Aorta (tissue), 5 donors: ENCODE data around the gene XPC. TPM values are rescaled to one million over a fixed set of nuclear protein-coding genes. Genes with fewer than 3 reads are reported as not detected.
A peak's percentile ranks its signal among the peaks of the same experiment; 100 is the strongest.

ENCODE experiments used
- ATAC-seq: fragments of 200-7000 bp; cut with Tn5 transposase; one replicate; pipeline ENCODE4 v1.9.1; 2022; ENCODE audit warnings: moderate library complexity; ENCODE audit not compliant: low FRiP score
- DNase-seq, 2 donors: peaks; one replicate each; pipeline ENCODE4 v3.0.0-alpha.2; 2020
- H3K27ac ChIP-seq, 2 donors: one replicate each; pipeline ENCODE4 v1.5.1; 2013; ENCODE audit warnings: low read length in 2 of 2, mild to moderate bottlenecking in 2 of 2, moderate library complexity in 2 of 2, control low read depth in 1 of 2, inconsistent platforms in 1 of 2, low read depth in 1 of 2
- H3K27me3 ChIP-seq, 2 donors: one replicate each; pipeline ENCODE4 v1.6.1; 2013; ENCODE audit warnings: control low read depth in 1 of 2, low read length in 1 of 2, mild to moderate bottlenecking in 1 of 2, moderate library complexity in 1 of 2; ENCODE audit not compliant: insufficient read depth in 2 of 2, control insufficient read depth in 1 of 2
- H3K36me3 ChIP-seq, 2 donors: one replicate each; pipeline ENCODE4 v1.6.1; 2013; ENCODE audit warnings: control low read depth in 1 of 2, low read length in 1 of 2, mild to moderate bottlenecking in 1 of 2; ENCODE audit not compliant: insufficient read depth in 2 of 2, control insufficient read depth in 1 of 2
- H3K4me1 ChIP-seq, 2 donors: one replicate each; pipeline ENCODE4 v1.6.1; 2013; ENCODE audit warnings: low read length in 2 of 2, control low read depth in 1 of 2, mild to moderate bottlenecking in 1 of 2, moderate library complexity in 1 of 2; ENCODE audit not compliant: insufficient read depth in 2 of 2, control insufficient read depth in 1 of 2
- H3K4me3 ChIP-seq, 2 donors: one replicate each; pipeline ENCODE4 v1.5.1; 2013; ENCODE audit warnings: low read length in 2 of 2, control low read depth in 1 of 2, mild to moderate bottlenecking in 1 of 2
- H3K9me3 ChIP-seq: one replicate; pipeline ENCODE4 v1.6.1; 2013; ENCODE audit warnings: mild to moderate bottlenecking, low read length; ENCODE audit not compliant: control insufficient read depth
- WGBS, 2 donors: extraction: QIAGEN DNeasy Blood & Tissue Kit; methylation state at CpG; one replicate each; pipeline ENCODE4 v1.1.7; 2013; 5-methylcytosine and 5-hydroxymethylcytosine counted together
- intact Hi-C, 2 donors: fragments of 100-400 bp; cut with DNase I; formaldehyde crosslinking; loops; one replicate each; pipeline versions ENCODE4 v1.14.2 to v1.15.0; 2022
- polyA plus RNA-seq, 2 donors: library from polyadenylated mRNA; stranded (reverse); fragments of 200-250 nt; gene quantifications; one replicate each; pipeline ENCODE4 v1.2.3, GENCODE V29; 2013
- total RNA-seq, 2 donors: library from RNA; stranded (reverse); fragmentation: NEBNext Ultra II Directional; extraction: Animal tissue kit (Norgen Biotek cat#: 25700); gene quantifications; one replicate each; pipeline ENCODE4 v1.2.1, GENCODE V29; 2021
- donor health status: healthy with polysubstance abuse.
- donor health status: Bipolar disorder and iron deficiency.
- donor health status: DM: no; HTN: no; CAD: no.
- donor health status: DM: no; HTN: no; CAD: no.
- donor health status: DM: yes; HTN: yes; CAD: no.

XPC gene
- total and polyA plus RNA-seq, 4 donors: 14.3 to 37.1 (median 33.2) TPM

GRCh38 chr3:14145236-14145635, 33.2 kb downstream of the XPC start:
- Histone ChIP-seq H3K36me3 (peaks cover 0 to 6% of the 10 kb centered on the region in 2 donors), H3K27ac (peak overlapping the region; percentile 58 to 92), H3K4me1 (peaks cover 3 to 4% of the 10 kb centered on the region in 2 donors), H3K27me3 (no peaks in the 10 kb centered on the region), H3K4me3 (no peak overlapping the region), H3K9me3 (no peaks in the 10 kb centered on the region)
- intact Hi-C loops: loop anchor here in 1 of 2 donors (10.0 kb wide), 1 partner anchor 260 kb away; the partner anchor contains the start of gene SLC6A6
- no peak for DNase-seq
- ATAC-seq: no peak
- WGBS, 2 donors: 66% methylated on average over 9 of the region's 9 CpGs

GRCh38 chr3:14144423-14145075, 33.9 kb downstream of the XPC start:
- peak overlapping the region; percentile 89 to 99 for H3K27ac ChIP-seq
- no peak overlapping the region for H3K4me3 ChIP-seq
- DNase-seq: peak; percentile 79 to 81
- no peaks in the 10 kb centered on the region for H3K9me3 ChIP-seq
- intact Hi-C loops: loop anchor here (1.0 to 10.0 kb wide), 3 partner anchors 19 to 260 kb away; partner anchors contain the start of genes LSM3 (in 1 of the 2), SLC6A6 (in 1 of the 2), TMEM43 (in 1 of the 2) and XPC (in 1 of the 2)
- H3K4me1 ChIP-seq: peaks cover 3 to 4% of the 10 kb centered on the region in 2 donors
- WGBS, 2 donors: 0 to 1% methylated on average over 7 of the region's 7 CpGs
- H3K36me3 ChIP-seq: peaks cover 0 to 6% of the 10 kb centered on the region in 2 donors
- H3K27me3 ChIP-seq: no peaks in the 10 kb centered on the region
- peak; percentile 91 for ATAC-seq

GRCh38 chr3:14143271-14144225, 34.9 kb downstream of the XPC start:
- ATAC-seq (peak; percentile 84), DNase-seq (peak in 1 of 2 donors; percentile 82)
- WGBS, 2 donors: 11 to 14% methylated on average over 7 of the region's 7 CpGs
- Histone ChIP-seq H3K27ac (peak overlapping the region; percentile 50 to 99), H3K4me3 (no peak overlapping the region), H3K36me3 (peaks cover 0 to 6% of the 10 kb centered on the region in 2 donors), H3K27me3 (no peaks in the 10 kb centered on the region), H3K9me3 (no peaks in the 10 kb centered on the region), H3K4me1 (peaks cover 3 to 4% of the 10 kb centered on the region in 2 donors)
- intact Hi-C loops: loop anchor here (1.0 to 10.0 kb wide), 3 partner anchors 18 to 261 kb away; partner anchors contain the start of genes LSM3 (in 1 of the 2), SLC6A6 (in 1 of the 2), TMEM43 (in 1 of the 2) and XPC (in 1 of the 2)

- Histone ChIP-seq H3K27ac (peak overlapping the region; percentile 50 to 97), H3K4me1 (peaks cover 3 to 4% of the 10 kb centered on the region in 2 donors), H3K4me3 (no peak overlapping the region), H3K36me3 (peaks cover 0 to 3% of the 10 kb centered on the region in 2 donors), H3K9me3 (no peaks in the 10 kb centered on the region), H3K27me3 (no peaks in the 10 kb centered on the region)
- ATAC-seq (no peak), DNase-seq (no peak)
- WGBS, 2 donors: 66% methylated on average over 8 of the region's 8 CpGs
- intact Hi-C loops: loop anchor here (5.0 to 10.0 kb wide), 2 partner anchors 35 to 262 kb away; partner anchors contain the start of genes LSM3 (in 1 of the 2), SLC6A6 (in 1 of the 2) and XPC (in 1 of the 2)
Measured at GRCh38 chr3:14142567-14143270, 35.7 kb downstream of the XPC start.

GRCh38 chr3:14141602-14142341, 36.6 kb downstream of the XPC start:
- Histone ChIP-seq H3K4me3 (no peak overlapping the region), H3K36me3 (peaks cover 0 to 2% of the 10 kb centered on the region in 2 donors), H3K27me3 (no peaks in the 10 kb centered on the region), H3K4me1 (peaks cover 3 to 6% of the 10 kb centered on the region in 2 donors), H3K9me3 (no peaks in the 10 kb centered on the region), H3K27ac (peak overlapping the region; percentile 7 to 85)
- ATAC-seq (no peak), DNase-seq (no peak)
- WGBS, 2 donors: 62% methylated on average over 19 of the region's 19 CpGs
- intact Hi-C loops: loop anchor here (5.0 to 10.0 kb wide), 2 partner anchors 36 to 263 kb away; partner anchors contain the start of genes LSM3 (in 1 of the 2), SLC6A6 (in 1 of the 2) and XPC (in 1 of the 2)

GRCh38 chr3:14141144-14141543, 37.3 kb downstream of the XPC start:
- DNase-seq: no peak
- intact Hi-C loops: loop anchor here (5.0 to 10.0 kb wide), 2 partner anchors 36 to 264 kb away; partner anchors contain the start of genes LSM3 (in 1 of the 2), SLC6A6 (in 1 of the 2) and XPC (in 1 of the 2)
- H3K27me3 ChIP-seq: no peaks in the 10 kb centered on the region
- no peaks in the 10 kb centered on the region for H3K9me3 ChIP-seq
- peak overlapping the region in 1 of 2 donors; percentile 85 for H3K27ac ChIP-seq
- WGBS, 2 donors: 14% methylated on average over 2 of the region's 2 CpGs
- ATAC-seq: no peak
- peaks cover 0 to 2% of the 10 kb centered on the region in 2 donors for H3K36me3 ChIP-seq
- no peak overlapping the region for H3K4me3 ChIP-seq
- peaks cover 3 to 5% of the 10 kb centered on the region in 2 donors for H3K4me1 ChIP-seq

GRCh38 chr3:14140668-14141067, 37.7 kb downstream of the XPC start:
- 77 to 81% methylated on average over 2 of the region's 2 CpGs for WGBS, 2 donors
- Histone ChIP-seq H3K27ac (peak overlapping the region in 1 of 2 donors; percentile 4), H3K4me3 (no peak overlapping the region), H3K4me1 (peaks cover 3 to 5% of the 10 kb centered on the region in 2 donors), H3K9me3 (no peaks in the 10 kb centered on the region), H3K36me3 (peaks cover 0 to 3% of the 10 kb centered on the region in 2 donors), H3K27me3 (no peaks in the 10 kb centered on the region)
- intact Hi-C loops: loop anchor here (5.0 to 10.0 kb wide), 2 partner anchors 37 to 264 kb away; partner anchors contain the start of genes LSM3 (in 1 of the 2), SLC6A6 (in 1 of the 2) and XPC (in 1 of the 2)
- DNase-seq (no peak), ATAC-seq (no peak)
